Testis (tissue), 2 donors: Measurements from ENCODE around the gene ZWILCH.

Experiments
- POLR2A ChIP-seq: fragments of 450-650 bp; IDR thresholded peaks from one replicate; pipeline ENCODE4 v1.6.1; 2017; ENCODE audit warnings: antibody characterized with exemption, mild to moderate bottlenecking, moderate library complexity
- TF ChIP-seq, protein P1 (sequence below), 3 experiments: fragments of 450-650 bp in 2 of 3; fragments of 200-600 bp in 1 of 3; sonication (generic) in 1 of 3; IDR thresholded peaks; one replicate each; pipeline ENCODE4 v1.5.1; 2016 to 2019; ENCODE audit warnings: antibody characterized with exemption in 3 of 3, mild to moderate bottlenecking in 2 of 3, moderate library complexity in 1 of 3

DNA sequence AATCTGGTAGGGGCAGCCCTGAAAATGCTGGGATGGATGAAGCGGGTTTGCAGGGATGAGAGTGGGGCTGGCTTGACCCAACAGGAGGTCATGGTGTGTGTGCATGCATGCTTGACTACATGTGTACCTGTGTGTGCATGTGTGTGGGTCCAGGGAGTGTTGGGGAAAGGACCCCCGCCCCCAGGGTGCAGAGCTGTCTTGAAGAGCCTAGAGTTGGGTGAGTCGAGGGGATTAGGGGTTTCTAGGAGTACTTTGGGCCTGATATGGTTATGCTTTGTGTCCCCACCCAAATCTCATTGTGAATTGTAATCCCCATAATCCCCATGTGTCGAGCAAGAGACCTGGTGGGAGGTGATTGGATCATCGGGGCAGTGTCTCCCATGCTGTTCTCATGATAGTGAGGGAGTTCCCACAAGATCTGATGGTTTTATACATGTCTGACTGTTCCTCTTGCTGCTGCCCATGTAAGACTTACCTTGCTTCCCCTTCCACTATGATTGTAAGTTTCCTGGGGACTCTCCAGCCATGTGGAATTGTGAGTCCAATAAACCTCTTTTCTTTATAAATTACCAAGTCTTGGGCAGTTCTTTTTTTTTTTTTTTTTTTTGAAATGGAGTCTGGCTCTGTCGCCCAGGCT is 65.8 kb downstream of the ZWILCH start:
- TF ChIP-seq, protein P1, sequence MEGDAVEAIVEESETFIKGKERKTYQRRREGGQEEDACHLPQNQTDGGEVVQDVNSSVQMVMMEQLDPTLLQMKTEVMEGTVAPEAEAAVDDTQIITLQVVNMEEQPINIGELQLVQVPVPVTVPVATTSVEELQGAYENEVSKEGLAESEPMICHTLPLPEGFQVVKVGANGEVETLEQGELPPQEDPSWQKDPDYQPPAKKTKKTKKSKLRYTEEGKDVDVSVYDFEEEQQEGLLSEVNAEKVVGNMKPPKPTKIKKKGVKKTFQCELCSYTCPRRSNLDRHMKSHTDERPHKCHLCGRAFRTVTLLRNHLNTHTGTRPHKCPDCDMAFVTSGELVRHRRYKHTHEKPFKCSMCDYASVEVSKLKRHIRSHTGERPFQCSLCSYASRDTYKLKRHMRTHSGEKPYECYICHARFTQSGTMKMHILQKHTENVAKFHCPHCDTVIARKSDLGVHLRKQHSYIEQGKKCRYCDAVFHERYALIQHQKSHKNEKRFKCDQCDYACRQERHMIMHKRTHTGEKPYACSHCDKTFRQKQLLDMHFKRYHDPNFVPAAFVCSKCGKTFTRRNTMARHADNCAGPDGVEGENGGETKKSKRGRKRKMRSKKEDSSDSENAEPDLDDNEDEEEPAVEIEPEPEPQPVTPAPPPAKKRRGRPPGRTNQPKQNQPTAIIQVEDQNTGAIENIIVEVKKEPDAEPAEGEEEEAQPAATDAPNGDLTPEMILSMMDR (IDR thresholded peaks at IDR 0.05) = no peak
- no peak for TF ChIP-seq POLR2A
